SK-N-SH treated with all-trans-retinoic acid at 6 μM for 48 hours (cell line): ENCODE measurements around the gene CBL.

Experiments used
- ATAC-seq: fragments of 200-7000 bp; cut with Tn5 transposase; 3 replicates; pipeline ENCODE4 v1.9.1; 2020; ENCODE audit warnings: mild to moderate bottlenecking, moderate library complexity
- ARNTL ChIP-seq: fragments of 450-650 bp; formaldehyde crosslinking; IDR thresholded peaks from 2 replicates; pipeline ENCODE4 v1.5.0; 2020; ENCODE audit warnings: low read depth, mild to moderate bottlenecking, moderate library complexity, borderline replicate concordance
- BACH2 ChIP-seq: fragments of 250-450 bp; sonication (Bioruptor Pico); IDR thresholded peaks from 2 replicates; pipeline ENCODE4 v1.9.0; 2021; ENCODE audit warnings: mild to moderate bottlenecking, borderline replicate concordance
- CSDC2 ChIP-seq: fragments of 250-450 bp; sonication (Bioruptor Pico); IDR thresholded peaks from 2 replicates; pipeline ENCODE4 v1.5.0; 2020; ENCODE audit warnings: mild to moderate bottlenecking, moderate library complexity
- GLIS3 ChIP-seq: fragments of 250-450 bp; sonication (Bioruptor Pico); IDR thresholded peaks from 2 replicates; pipeline ENCODE4 v1.5.0; 2020; ENCODE audit warnings: mild to moderate bottlenecking, moderate library complexity
- ISL1 ChIP-seq: fragments of 250-450 bp; sonication (Bioruptor Pico); IDR thresholded peaks from 2 replicates; pipeline ENCODE4 v2.1.2; 2022; ENCODE audit warnings: mild to moderate bottlenecking, moderate library complexity
- OSR1 ChIP-seq: fragments of 250-450 bp; sonication (Bioruptor Pico); IDR thresholded peaks from 2 replicates; pipeline ENCODE4 v1.8.0; 2022; ENCODE audit warnings: moderate library complexity, mild to moderate bottlenecking, inconsistent platforms
- PPARA ChIP-seq: fragments of 250-450 bp; sonication (Bioruptor Pico); IDR thresholded peaks from 2 replicates; pipeline ENCODE4 v1.5.0; 2020; ENCODE audit warnings: mild to moderate bottlenecking, borderline replicate concordance
- RARB ChIP-seq: fragments of 250-450 bp; sonication (Bioruptor Pico); IDR thresholded peaks from 2 replicates; pipeline ENCODE4 v1.8.0; 2021; ENCODE audit warnings: mild to moderate bottlenecking, moderate library complexity
- SNAI2 ChIP-seq: fragments of 250-450 bp; sonication (Bioruptor Pico); IDR thresholded peaks from 2 replicates; pipeline ENCODE4 v1.5.0; 2020; ENCODE audit warnings: mild to moderate bottlenecking, moderate library complexity
- TCF4 ChIP-seq: fragments of 250-450 bp; sonication (Bioruptor Pico); IDR thresholded peaks from 2 replicates; pipeline ENCODE4 v1.8.0; 2021; ENCODE audit warnings: mild to moderate bottlenecking, moderate library complexity, borderline replicate concordance
- TOX ChIP-seq: fragments of 250-450 bp; sonication (Bioruptor Pico); IDR thresholded peaks from 2 replicates; pipeline ENCODE4 v1.8.0; 2021; ENCODE audit warnings: mild to moderate bottlenecking, moderate library complexity, borderline replicate concordance
- ZC3H10 ChIP-seq: fragments of 250-450 bp; sonication (Bioruptor Pico); IDR thresholded peaks from 2 replicates; pipeline ENCODE4 v1.5.1; 2021; ENCODE audit warnings: mild to moderate bottlenecking, moderate library complexity
- ZFP3 ChIP-seq: fragments of 250-450 bp; sonication (Bioruptor Pico); IDR thresholded peaks from 2 replicates; pipeline ENCODE4 v1.5.0; 2020; ENCODE audit warnings: mild to moderate bottlenecking, moderate library complexity
- ZNF70 ChIP-seq: fragments of 450-650 bp; formaldehyde crosslinking; IDR thresholded peaks from 2 replicates; pipeline ENCODE4 v1.5.0; 2020; ENCODE audit warnings: mild to moderate bottlenecking, moderate library complexity
- ZNF8 ChIP-seq: fragments of 450-650 bp; formaldehyde crosslinking; IDR thresholded peaks from 2 replicates; pipeline ENCODE4 v1.5.0; 2020; ENCODE audit warnings: mild to moderate bottlenecking, moderate library complexity
- TF ChIP-seq, protein P1 (sequence below): fragments of 250-450 bp; sonication (Bioruptor Pico); IDR thresholded peaks from 2 replicates; pipeline ENCODE4 v1.8.0; 2021; ENCODE audit warnings: low read depth, mild to moderate bottlenecking, moderate library complexity, borderline replicate concordance
- TF ChIP-seq, protein P2 (sequence below): fragments of 250-450 bp; sonication (Bioruptor Pico); IDR thresholded peaks from 2 replicates; pipeline ENCODE4 v1.5.1; 2020; ENCODE audit warnings: low read depth, mild to moderate bottlenecking, moderate library complexity
- TF ChIP-seq, protein P3 (sequence below): fragments of 250-450 bp; sonication (Bioruptor Pico); IDR thresholded peaks from 2 replicates; pipeline ENCODE4 v1.5.1; 2021; ENCODE audit warnings: mild to moderate bottlenecking, moderate library complexity
- TF ChIP-seq, protein P4 (sequence below): fragments of 250-450 bp; sonication (Bioruptor Pico); IDR thresholded peaks from 2 replicates; pipeline ENCODE4 v1.5.0; 2020; ENCODE audit warnings: mild to moderate bottlenecking, moderate library complexity

CBL gene

DNA sequence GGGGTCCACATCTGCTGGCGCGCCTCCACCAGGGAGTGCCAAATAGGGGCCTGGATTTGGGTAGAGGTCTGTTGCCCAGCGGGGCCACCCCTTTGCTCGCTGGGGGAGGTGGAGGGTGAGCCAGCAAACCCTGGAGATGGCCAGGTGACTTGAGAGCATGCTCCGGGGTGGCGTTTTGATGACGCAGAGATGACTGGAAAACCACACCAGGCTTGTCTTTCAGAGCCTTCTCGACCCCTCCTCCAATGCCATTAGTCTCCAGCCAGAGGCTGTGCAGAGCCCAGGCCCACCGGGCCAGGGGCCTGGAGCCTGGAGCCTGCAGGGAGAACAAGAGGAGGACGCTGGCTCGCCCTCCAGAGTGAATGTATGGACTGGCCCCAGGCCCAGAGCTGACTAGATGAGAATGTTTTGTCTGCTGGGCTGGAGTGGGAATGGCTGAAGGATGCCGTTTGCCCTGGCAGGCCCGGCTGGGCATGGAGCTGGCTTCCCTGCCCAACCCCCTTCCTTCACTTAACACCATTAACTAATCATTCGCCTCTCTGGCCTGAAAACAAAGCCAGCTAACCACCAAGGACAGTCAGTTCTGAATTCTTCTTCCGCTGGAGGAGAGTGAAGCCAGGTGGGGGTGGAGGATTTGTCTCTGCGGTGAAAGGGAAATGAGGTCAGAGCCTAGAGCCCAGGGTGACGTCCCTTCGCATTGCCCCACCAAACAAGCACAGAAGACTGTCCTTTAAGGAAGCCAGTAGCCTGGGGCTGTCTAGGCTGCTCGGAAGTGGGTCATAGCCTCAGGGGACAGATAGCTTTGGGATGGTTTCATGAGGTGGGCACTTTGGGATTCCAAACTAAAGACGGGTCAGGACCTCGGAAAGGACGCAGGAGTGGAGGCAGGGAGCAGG lies 112.3 kb downstream of the CBL start:
- TF ChIP-seq ISL1 (CRISPR knock-in tag), result no peak
- no peak for TF ChIP-seq CSDC2 (CRISPR knock-in tag)
- no peak for TF ChIP-seq GLIS3 (CRISPR knock-in tag)
- TF ChIP-seq ZFP3, result no peak
- TF ChIP-seq, protein P1, sequence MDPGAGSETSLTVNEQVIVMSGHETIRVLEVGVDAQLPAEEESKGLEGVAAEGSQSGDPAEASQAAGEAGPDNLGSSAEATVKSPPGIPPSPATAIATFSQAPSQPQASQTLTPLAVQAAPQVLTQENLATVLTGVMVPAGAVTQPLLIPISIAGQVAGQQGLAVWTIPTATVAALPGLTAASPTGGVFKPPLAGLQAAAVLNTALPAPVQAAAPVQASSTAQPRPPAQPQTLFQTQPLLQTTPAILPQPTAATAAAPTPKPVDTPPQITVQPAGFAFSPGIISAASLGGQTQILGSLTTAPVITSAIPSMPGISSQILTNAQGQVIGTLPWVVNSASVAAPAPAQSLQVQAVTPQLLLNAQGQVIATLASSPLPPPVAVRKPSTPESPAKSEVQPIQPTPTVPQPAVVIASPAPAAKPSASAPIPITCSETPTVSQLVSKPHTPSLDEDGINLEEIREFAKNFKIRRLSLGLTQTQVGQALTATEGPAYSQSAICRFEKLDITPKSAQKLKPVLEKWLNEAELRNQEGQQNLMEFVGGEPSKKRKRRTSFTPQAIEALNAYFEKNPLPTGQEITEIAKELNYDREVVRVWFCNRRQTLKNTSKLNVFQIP (CRISPR knock-in tag), result no peak
- no peak for TF ChIP-seq BACH2 (CRISPR knock-in tag)
- no peak for TF ChIP-seq ZNF8 (CRISPR knock-in tag)
- no peak for TF ChIP-seq ZNF70 (CRISPR knock-in tag)
- no peak for TF ChIP-seq PPARA (CRISPR knock-in tag)
- TF ChIP-seq, protein P2, sequence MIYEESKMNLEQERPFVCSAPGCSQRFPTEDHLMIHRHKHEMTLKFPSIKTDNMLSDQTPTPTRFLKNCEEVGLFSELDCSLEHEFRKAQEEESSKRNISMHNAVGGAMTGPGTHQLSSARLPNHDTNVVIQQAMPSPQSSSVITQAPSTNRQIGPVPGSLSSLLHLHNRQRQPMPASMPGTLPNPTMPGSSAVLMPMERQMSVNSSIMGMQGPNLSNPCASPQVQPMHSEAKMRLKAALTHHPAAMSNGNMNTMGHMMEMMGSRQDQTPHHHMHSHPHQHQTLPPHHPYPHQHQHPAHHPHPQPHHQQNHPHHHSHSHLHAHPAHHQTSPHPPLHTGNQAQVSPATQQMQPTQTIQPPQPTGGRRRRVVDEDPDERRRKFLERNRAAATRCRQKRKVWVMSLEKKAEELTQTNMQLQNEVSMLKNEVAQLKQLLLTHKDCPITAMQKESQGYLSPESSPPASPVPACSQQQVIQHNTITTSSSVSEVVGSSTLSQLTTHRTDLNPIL (CRISPR knock-in tag), result no peak
- TF ChIP-seq RARB (CRISPR knock-in tag), result no peak
- TF ChIP-seq TOX (CRISPR knock-in tag), result no peak
- TF ChIP-seq ARNTL (CRISPR knock-in tag), result no peak
- TF ChIP-seq TCF4 (CRISPR knock-in tag), result no peak
- no peak for TF ChIP-seq OSR1 (CRISPR knock-in tag)
- TF ChIP-seq ZC3H10 (CRISPR knock-in tag), result no peak
- no peak for ATAC-seq

DNA sequence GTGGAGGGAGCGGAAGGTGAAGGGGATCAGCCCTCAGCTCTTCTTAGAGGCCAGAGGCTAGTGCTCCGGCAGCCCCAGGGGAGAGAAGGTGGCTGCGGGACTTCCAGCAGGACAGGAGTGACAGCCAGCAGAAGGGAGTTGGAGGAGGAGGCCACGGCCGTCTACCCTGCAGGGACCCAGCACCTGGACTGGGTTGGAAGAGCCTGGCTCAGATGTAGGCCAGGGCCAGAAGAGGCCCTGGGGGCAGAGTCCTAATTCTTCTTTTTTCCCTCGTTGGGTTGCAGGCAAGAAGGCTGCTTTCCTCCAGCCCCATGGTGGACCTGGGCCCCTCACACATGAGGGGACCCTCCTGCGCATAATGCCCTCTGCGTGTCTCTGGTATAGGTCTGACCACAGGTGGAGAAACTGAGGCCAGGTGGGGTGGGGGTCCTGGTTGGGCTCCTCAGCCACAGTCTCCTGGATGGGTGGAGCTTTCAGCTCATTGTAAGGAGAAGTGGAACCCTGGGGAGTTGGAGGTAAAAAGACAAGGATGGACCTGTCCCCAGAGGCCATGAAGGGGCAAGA lies 113.1 kb downstream of the CBL start:
- ATAC-seq, result no peak
- no peak for TF ChIP-seq OSR1 (CRISPR knock-in tag)
- TF ChIP-seq, protein P3, sequence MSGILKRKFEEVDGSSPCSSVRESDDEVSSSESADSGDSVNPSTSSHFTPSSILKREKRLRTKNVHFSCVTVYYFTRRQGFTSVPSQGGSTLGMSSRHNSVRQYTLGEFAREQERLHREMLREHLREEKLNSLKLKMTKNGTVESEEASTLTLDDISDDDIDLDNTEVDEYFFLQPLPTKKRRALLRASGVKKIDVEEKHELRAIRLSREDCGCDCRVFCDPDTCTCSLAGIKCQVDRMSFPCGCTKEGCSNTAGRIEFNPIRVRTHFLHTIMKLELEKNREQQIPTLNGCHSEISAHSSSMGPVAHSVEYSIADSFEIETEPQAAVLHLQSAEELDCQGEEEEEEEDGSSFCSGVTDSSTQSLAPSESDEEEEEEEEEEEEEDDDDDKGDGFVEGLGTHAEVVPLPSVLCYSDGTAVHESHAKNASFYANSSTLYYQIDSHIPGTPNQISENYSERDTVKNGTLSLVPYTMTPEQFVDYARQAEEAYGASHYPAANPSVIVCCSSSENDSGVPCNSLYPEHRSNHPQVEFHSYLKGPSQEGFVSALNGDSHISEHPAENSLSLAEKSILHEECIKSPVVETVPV, result no peak
- TF ChIP-seq ZNF8 (CRISPR knock-in tag), result no peak
- no peak for TF ChIP-seq ZC3H10 (CRISPR knock-in tag)
- no peak for TF ChIP-seq SNAI2 (CRISPR knock-in tag)
- no peak for TF ChIP-seq GLIS3 (CRISPR knock-in tag)
- no peak for TF ChIP-seq RARB (CRISPR knock-in tag)
- no peak for TF ChIP-seq PPARA (CRISPR knock-in tag)
- no peak for TF ChIP-seq ARNTL (CRISPR knock-in tag)
- TF ChIP-seq BACH2 (CRISPR knock-in tag), result no peak
- TF ChIP-seq ZNF70 (CRISPR knock-in tag), result no peak
- TF ChIP-seq CSDC2 (CRISPR knock-in tag), result no peak
- TF ChIP-seq, protein P4, sequence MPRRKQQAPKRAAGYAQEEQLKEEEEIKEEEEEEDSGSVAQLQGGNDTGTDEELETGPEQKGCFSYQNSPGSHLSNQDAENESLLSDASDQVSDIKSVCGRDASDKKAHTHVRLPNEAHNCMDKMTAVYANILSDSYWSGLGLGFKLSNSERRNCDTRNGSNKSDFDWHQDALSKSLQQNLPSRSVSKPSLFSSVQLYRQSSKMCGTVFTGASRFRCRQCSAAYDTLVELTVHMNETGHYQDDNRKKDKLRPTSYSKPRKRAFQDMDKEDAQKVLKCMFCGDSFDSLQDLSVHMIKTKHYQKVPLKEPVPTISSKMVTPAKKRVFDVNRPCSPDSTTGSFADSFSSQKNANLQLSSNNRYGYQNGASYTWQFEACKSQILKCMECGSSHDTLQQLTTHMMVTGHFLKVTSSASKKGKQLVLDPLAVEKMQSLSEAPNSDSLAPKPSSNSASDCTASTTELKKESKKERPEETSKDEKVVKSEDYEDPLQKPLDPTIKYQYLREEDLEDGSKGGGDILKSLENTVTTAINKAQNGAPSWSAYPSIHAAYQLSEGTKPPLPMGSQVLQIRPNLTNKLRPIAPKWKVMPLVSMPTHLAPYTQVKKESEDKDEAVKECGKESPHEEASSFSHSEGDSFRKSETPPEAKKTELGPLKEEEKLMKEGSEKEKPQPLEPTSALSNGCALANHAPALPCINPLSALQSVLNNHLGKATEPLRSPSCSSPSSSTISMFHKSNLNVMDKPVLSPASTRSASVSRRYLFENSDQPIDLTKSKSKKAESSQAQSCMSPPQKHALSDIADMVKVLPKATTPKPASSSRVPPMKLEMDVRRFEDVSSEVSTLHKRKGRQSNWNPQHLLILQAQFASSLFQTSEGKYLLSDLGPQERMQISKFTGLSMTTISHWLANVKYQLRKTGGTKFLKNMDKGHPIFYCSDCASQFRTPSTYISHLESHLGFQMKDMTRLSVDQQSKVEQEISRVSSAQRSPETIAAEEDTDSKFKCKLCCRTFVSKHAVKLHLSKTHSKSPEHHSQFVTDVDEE (CRISPR knock-in tag), result no peak
- no peak for TF ChIP-seq ISL1 (CRISPR knock-in tag)
- TF ChIP-seq ZFP3, result no peak
- TF ChIP-seq, protein P1 (CRISPR knock-in tag), result no peak
